Inferior parietal cortex (tissue), 1 donor: ENCODE measurements around the gene C1orf56.

Source experiments
- DNase-seq: peaks from one replicate; pipeline ENCODE4 v3.0.0-alpha.2; 2016; ENCODE audit errors: extremely low spot score

Gene C1orf56, protein sequence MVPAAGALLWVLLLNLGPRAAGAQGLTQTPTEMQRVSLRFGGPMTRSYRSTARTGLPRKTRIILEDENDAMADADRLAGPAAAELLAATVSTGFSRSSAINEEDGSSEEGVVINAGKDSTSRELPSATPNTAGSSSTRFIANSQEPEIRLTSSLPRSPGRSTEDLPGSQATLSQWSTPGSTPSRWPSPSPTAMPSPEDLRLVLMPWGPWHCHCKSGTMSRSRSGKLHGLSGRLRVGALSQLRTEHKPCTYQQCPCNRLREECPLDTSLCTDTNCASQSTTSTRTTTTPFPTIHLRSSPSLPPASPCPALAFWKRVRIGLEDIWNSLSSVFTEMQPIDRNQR

DNA sequence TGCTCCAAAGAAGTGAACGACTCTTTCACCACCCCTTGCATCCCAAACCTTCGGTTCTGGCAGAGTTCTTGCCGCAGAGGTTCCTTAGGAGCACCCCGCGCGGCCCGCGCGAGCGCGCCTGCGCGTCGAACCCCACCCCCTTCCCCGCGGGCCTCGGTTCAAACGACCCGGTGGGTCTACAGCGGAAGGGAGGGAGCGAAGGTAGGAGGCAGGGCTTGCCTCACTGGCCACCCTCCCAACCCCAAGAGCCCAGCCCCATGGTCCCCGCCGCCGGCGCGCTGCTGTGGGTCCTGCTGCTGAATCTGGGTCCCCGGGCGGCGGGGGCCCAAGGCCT lies at the start of gene C1orf56:
Gene C1orf56 (plus strand): TSS at position 161 of the 334 bp plus-strand sequence. CDS start 97 bp downstream, at position 258.
- DNase-seq = peak; percentile 77

DNA sequence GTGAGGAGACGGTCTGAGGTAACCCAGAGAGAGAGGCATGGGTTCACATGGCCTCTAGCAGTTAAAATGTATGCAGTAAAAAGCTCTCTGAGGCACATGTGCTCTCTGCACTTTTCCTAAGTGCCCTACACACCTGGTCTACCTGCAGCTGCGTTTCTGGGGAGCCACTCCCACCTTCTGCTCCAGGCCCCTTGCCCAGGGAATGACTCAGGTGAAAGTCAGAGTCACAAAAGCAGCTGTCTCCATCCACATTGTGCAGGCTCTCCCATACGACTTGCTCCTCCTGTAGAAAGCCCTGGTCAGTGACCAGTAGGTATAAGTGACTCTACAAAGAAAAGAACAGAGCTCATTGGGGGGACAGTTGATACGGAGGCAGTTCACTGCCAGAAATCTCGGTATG lies 49.6 kb upstream of the C1orf56 start:
- DNase-seq = no peak

DNA sequence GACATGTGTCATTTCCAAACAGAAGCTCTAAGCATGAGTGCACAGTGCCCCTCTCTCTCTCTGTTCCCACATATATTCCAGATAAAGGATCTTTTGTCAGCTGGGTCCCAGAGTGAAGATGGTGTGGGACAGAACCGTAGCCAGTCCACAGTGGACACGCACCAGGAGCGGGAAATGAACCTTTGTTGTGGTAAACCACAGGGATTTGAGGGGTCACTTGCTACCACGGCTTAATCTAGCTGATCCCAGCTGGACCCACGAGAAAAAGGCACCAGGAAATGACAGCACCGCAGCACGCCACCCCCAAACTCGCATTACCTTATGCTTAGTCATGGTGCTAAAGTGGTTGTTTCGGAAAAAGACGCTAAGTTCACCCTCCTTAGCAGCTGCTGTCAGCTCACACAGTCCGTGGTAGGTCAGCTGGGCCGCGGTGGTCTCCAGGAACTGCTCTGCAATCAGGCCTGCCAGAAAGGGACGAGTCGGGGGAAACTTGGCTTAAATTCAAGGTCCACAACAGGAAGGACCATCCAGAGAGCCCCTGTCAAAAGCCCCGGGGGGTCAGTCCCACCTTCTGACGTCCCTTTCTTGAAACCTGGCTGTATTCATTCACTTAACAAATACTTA lies 48.4 kb upstream of the C1orf56 start:
- DNase-seq = peak; percentile 47

DNA sequence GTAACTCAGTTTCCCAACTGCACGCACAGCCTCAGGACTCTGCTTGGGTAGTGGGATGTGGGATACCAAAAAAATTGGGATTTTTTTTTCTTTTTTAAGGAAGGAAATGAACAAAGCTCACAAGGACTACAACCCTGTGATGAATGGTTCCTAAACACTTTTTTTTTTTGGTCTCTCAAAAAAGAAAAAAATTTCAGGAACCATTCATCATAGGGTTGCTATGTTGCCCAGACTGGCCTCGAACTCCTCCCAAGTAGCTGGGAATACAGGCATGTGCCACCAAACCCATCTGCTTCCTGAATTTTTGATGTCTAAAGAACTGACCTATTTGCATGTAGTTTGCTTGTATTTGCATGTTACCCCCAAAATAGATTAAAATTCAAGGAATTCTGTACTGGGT lies 47.6 kb upstream of the C1orf56 start:
- no peak for DNase-seq

DNA sequence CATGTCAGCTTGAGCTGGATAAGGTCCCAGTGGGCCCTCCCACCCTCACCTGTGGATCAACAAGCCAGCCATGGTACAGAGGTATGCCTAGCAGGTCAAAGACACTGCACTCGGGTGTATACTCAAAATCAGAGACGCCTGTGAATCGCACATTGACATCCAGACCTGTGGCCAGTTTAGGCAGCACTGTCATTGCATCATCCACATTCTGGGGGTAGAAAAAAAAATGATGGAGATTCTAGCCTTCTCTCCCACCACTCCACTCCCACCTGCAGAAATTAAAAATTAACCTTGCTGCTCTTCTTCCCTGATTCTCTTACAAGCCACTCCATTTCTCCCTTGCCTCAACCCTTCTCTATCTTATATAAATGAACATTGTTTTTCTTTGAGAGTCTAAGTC lies 47.1 kb upstream of the C1orf56 start:
- no peak for DNase-seq

DNA sequence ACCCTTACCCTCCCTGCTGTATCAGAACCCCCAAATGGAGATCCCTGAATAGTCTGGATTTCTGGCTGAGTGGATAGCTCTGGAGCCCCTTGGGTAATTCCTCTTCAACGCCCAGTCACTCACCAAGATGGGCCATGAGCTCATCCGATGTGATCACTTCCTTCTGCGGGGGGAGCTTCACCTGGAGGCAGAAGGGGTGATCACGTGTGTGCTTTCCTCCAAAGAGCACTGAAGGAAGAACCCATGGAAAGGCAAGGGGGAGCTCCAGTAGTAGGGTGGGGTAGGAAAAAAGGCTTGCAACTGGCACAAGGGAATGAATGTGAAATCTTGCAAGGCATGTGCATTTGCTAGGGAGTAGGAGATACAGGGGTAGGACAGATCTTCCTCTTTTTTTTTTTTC lies 45.9 kb upstream of the C1orf56 start:
- DNase-seq = no peak

DNA sequence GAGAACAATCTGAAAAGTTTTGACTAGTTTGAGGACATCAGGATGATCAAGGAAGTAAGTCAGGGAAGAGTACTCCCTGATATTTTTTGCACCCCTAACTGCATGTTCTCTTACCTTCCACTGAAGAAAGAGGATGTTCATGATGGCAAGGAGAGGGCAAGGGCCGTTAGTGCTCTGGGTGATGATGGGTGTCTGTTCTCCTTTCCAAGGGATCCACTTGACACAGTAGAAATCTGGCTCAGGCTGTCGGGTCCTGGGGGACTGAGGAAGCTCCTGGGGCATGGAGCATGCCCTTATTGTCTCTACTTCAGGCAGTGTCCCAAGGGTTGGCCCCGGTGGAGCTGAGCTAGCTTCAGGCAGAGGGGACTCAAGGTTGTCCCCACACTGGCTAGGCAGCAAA lies 45.5 kb upstream of the C1orf56 start:
- DNase-seq = no peak

DNA sequence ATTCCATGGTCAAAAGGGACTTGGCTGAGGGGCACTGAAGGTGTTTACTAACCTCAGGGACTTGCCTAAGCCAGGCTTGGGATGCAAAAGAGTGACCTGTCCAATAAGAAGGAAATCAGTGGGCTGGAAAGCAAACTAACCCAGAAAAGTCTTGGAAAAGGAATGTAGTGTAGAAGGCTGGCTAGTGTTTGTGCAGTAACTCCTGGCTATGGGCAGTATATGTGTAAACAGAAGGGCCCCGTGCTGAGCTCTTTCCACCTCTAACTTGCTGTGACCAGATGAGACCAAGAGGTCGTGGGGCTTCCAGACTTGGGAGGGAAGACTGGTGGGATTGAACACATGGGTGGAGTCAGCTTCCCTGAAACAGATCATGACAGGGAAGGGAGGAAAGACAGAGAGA lies 44.9 kb upstream of the C1orf56 start:
- DNase-seq = no peak

DNA sequence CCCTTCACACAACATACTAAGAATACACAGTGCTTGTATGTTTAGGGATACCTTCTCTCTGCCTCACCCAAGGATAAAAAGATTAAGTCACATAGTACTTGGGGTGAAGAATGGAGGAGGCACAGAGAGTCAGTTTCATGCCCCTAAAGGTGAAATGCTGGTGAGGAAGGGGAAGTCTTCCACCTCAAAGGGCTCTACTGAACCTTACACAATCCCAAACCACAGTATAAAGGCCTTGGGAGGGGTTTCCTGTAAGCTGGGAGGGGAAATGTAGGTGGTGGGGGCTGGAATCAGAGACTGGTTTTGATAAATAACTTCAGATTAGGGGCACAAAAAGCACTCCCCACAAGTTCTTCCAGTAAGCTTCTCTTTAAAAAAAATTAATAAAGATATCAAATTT lies 44.4 kb upstream of the C1orf56 start:
- no peak for DNase-seq

DNA sequence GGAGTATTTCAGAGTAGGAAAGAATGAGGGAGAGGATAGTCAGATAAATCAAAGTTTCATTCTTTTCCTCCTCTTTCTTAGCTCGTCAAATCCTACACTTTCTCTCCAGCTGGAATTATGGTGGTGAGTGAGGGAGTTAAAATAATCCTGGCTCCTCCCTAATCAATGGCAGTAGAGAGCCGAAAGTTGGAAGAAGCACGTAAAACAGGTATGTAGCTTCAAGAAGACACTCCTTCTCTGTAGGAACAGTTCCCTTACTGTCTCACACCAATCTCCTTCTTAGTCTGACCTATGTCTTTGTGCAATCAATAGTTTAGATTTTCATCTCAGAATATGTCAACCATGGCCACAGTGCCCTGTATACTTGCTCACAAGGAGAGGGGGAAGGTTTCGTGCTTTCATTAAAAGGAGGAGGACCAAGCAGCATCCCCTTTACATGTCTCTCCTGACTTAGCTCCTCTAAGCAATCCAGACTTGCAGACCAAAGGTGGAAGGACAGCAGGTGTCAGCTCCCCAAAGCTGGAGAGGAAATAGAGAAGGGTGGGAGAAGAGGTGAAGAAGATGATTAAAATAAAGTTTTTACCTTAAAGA lies 41.7 kb upstream of the C1orf56 start:
- DNase-seq = peak; percentile 32

DNA sequence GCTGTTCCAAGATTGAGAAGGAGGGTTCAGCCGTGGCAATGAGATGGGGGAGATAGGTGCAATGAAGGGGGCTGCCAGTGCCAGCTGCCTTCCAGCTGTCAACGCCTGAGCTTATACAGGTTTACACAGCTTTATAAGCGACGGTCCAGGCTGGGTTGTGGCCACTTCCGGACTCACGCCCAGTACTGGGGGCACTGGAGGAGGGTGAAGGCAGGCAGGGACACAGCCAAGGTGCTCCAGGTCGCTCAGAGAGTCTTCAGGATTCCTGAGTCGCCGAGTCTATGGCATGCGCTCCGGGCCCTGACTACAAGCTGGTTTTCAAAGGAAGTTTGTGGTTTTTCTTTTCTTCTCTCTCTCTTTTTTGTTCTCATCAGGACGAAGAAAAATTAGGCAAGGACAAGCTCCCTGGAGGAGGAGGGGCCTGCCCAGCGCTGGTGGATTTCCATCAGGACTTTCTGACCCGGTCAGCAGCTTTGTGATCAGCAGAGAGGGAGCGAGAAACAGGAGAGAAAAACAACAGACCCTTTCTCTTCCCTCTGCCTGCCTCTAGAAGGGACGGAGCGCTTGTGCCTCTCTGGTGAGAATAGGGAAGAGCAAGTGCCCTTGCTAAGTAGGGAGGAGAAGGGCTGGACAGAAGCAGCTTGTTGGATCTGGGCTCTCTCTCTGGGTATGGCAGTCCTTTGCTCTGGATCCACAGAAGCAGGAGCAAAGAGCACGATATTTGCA lies 41.1 kb upstream of the C1orf56 start, which contains the start of gene MINDY1:
Gene MINDY1 (minus strand): TSS at position 576 of the 726 bp plus-strand sequence. CDS start 4,285 bp downstream, outside the sequence.
- DNase-seq = peak; percentile 87

DNA sequence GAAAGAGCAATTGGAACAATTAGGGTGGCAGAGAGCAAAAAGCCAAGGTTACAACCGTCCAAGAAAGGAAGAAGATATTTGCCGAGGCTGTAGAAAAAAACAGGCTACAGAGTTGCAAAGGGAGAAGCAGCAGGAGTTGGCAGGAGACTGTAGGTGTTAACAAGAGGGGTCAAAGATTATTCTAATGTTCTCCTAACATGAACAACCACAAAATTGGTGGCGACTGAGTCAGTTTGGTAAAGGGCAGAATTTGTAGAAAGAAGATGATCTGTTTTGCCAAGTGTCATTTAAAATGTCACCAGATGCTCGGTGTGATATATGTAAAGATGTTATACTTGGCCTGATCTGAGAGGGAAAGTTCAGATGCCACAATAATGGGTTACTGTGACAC lies 39.7 kb upstream of the C1orf56 start:
- DNase-seq = no peak

DNA sequence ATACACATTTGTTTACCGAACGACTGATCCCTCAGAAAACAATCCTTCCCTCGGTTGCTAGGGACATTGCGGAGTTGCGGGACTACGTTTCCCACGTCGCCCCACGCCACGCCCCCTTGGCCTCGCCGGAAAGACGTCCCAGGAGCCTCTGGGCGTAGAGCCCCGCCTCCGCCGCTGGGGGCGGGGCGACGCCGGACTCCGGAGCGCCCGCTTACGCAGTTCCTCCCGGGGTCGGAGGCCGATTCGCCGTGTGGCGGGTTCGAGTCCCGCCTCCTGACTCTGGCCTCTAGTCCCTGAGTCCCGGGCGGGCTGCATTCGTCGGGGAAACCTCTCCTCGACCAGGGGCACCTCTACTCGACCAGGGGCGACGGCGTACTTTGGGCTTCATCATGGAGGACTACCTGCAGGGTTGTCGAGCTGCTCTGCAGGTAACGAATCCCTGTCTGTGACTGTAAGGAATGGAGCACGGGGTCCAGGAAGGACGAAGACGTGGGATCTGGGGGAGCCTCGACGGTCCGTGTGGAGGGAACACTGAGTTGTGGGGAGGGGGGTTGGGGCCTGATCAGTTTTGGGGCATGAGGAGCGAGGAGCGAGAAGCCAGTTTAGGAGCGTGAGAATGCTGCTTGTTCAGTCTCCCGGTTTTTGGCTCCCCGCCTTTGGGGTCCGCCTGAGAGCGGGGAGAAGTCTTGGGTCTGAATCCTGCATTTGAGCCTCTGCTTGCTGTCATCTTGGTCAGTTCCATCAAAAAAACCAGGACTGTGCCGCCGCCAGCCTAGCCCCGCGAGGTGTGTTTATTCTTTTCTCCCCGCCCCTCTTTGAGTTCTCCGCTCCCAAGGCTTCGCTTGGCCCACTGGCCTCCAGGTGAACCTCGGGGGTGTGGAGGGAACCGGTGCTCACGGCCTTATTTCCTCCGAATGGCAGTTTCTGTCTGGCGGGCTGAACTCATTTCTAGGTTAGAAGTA lies 39.0 kb upstream of the C1orf56 start, which contains the start of gene PRUNE1:
Gene PRUNE1 (plus strand): TSS at position 206 of the 962 bp plus-strand sequence. CDS start 184 bp downstream, at position 390.
- peak; percentile 97 for DNase-seq

DNA sequence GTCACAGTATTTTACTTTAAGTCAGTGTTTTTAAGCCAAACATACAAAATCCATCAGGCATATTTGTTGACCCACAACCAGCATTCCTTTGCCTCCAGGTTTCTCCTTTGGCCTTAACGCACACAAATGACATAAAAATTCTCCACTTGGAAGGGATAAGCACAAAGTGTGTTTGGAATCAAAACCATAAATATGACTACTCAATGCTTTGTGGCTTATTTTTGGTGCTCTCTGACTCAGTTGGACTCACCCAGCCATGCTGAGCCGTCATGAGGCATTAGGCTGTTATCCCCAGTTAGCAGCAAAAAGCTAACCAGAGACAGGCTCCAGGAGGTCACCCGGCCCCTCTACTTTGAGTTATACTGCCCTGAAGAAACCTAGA lies 38.4 kb upstream of the C1orf56 start:
- no peak for DNase-seq

DNA sequence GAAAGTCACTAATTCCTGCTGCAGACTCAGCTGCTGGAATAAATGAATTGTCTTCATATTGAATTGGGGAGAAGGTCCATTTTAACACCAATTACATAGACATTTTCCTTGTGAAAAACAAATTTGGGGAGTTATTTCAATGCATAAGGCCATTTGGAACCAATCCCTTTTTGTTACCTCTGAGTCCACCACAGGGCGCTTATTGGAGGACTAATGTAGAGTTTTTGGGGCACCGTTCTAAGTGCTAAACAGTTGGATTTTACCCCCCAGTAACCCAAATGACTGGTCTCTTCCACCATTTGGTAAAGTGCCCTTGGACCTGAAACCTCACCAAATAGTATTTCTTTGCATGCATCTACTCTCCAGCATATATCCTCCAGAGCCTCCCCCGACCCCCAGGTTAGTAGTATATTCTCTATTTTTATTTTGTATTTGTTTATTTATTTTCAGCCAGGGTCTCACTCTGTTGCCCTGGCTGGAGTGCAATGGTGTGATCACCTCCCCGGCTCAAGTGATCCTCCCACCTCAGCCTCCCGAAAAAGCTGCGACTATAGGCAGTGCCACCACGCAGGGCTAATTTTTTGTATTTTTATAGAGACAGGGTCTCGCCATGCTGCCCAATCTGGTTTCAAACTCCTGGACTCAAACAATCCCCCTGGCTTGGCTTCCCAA lies 37.7 kb upstream of the C1orf56 start:
- no peak for DNase-seq

DNA sequence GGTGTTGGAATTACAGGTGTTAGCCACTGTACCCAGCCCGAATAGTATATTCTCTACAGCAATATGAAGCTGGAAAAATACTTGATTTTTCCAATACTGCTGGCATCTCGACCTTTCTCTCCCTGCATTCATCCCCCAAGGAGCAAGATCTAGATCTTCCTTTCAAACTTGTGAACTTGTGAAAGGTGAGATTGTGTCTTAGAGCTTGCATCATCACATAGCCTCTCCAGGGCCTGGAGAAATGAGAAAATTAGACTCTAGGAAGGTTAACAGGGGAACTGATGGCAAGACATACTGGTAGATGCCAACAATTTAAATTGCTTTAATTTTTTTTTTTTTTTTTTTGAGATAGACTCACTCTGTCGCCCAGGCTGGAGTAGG lies 37.2 kb upstream of the C1orf56 start:
- DNase-seq = no peak

DNA sequence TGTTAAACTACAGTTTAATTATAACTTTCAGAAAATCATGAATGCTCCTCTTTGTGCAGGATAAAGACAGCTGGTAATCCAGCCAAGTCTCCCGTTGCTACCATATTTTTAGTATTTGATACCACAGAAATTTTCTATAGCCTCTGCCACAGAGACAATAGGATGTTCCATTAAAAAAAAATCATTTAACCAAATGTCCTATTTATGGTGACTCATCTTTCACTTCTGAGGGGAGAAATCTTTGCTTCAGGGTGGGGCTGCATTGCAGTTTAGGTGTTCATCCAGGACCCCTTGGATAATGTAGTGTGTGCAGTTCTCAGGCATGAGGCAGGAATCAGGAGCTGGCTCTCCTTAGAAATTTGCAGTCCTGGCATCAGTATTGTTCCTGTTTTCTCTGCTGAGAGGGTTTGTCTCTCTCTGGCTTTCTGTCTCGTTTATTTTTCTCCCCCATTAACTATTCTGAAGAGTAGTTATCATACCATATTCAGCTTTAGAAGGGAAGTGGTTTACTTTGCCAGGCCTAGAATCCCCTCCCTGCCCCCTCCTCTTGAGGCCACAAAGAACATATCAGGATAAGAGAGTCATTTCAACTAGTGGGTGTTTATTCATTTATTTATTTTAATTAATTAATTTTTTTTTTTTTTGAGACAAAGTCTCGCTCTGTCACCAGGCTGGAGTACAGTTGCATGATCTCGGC lies 36.2 kb upstream of the C1orf56 start:
- DNase-seq = no peak

DNA sequence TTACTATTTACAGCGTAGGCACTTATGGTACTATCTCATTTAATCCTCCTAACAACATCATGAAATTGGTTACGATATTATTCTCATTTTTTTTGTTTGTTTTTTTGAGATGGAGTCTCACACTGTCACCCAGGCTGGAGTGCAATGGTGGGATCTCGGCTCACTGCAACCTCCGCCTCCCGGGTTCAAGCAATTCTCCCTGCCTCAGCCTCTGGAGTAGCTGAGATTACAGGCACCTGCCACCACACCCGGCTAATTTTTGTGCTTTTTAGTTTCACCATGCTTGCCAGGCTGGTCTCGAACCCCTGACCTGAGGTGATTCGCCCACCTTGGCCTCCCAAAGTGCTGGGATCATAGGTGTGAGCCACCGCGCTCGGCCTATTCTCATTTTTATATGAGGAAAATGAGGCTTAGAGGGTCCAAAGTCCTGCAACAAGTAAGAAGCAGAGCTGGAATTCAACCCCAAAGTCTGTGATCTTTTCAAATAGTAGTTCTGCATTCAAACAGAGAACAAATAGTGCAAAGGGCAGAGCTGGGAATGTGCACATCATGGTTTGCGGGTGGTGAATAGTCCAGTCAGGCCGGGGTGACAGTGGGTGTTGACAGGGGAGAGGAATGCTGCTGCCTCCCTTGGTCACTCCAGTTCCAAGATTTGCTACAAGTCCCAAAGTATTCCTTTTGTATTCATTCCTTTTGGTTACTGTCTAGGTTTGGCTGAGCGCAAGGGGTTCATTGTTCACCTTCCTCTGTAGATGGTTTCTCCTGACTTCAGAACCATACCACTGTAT lies 34.7 kb upstream of the C1orf56 start:
- DNase-seq = no peak

DNA sequence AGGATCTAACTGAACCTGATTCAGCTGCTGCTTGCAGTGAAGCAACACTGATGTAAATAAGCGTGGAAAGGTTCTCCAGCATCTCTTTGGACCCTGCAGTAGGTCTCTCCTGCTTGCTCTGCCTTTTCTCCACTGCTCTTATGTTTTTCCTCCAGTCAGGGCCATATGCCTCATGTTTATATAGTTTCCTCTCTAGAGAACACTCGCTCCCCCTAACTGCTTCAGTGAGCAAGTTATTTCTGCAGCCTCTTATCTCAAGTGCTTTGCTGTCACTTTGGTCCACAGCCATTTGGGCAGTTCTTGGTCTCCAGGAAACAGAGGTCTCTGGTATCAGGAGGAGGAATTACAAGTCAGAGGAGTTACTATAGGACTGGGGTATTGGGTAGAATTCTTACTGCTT lies 34.0 kb upstream of the C1orf56 start:
- no peak for DNase-seq
